ENCODE results near the gene ADK.

ADK gene

GRCh38 chr10:74118804-74119203 is 32.2 kb upstream of the ADK start:
- Histone ChIP-seq H3K4me3 (ENCODE audit: low read depth in 1 of 2, low read length in 1 of 2) (no peak overlapping the region), H3K27ac (peak overlapping the region; percentile 44), H3K36me3 (peaks cover 97% of the 10 kb centered on the region), H3K4me1 (ENCODE audit: control insufficient read depth in 1 of 2, insufficient read depth in 1 of 2, low read depth in 1 of 2, low read length in 1 of 2) (no peaks in the 10 kb centered on the region), H3K27me3 (no peaks in the 10 kb centered on the region), H3K9me3 (no peaks in the 10 kb centered on the region)
- no peak for TF ChIP-seq CTCF (IDR thresholded peaks at IDR 0.05)

DNA sequence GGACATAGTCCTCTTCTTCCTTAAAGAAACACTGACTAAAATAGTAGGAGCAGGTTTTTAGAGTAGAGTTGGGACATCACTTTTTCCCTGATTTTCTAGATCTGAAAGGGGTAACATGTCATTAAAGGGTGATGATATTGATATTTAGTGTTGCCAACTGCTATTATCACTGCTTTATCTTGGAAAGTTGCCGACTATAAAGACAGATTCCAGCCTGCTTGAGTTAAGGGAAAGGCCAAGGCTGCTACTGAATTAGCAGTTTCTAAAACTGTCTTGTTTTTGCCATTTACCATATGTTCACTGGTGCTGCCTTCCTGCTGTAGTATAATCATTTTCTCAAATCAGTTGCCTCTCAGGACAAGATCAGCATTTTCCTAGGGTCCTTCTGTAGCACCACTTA is 30.1 kb upstream of the ADK start:
- TF ChIP-seq CTCF (IDR thresholded peaks at IDR 0.05), result no peak
- peak overlapping the region; percentile 24 for H3K27ac ChIP-seq
- no peaks in the 10 kb centered on the region for H3K4me1 ChIP-seq (ENCODE audit: control insufficient read depth in 1 of 2, insufficient read depth in 1 of 2, low read depth in 1 of 2, low read length in 1 of 2)
- no peaks in the 10 kb centered on the region for H3K27me3 ChIP-seq
- H3K4me3 ChIP-seq (ENCODE audit: low read depth in 1 of 2, low read length in 1 of 2), result no peak overlapping the region
- peaks cover 97% of the 10 kb centered on the region for H3K36me3 ChIP-seq
- H3K9me3 ChIP-seq, result no peaks in the 10 kb centered on the region

DNA sequence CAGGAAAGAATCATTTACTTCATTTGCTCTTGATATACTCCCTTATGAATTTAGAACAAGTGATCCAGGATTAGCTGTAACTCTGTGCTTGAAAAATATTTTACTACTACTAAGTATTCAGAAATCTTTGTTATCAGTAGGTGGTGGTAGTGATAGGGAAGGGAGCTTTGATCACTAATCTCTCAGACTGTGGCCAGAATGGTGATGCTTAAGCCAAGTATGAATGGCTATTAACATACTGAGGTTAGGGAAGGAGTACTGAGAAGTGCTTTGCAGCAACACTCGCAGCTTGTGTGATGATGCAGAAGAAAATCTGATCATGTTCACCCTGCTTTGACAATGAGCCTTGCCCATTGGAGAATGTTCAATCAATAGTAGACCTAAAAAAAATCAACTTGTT is 29.7 kb upstream of the ADK start:
- H3K4me1 ChIP-seq (ENCODE audit: control insufficient read depth in 1 of 2, insufficient read depth in 1 of 2, low read depth in 1 of 2, low read length in 1 of 2), result no peaks in the 10 kb centered on the region
- TF ChIP-seq CTCF (IDR thresholded peaks at IDR 0.05), result no peak
- no peaks in the 10 kb centered on the region for H3K9me3 ChIP-seq
- peak overlapping the region; percentile 24 for H3K27ac ChIP-seq
- H3K36me3 ChIP-seq, result peaks cover 97% of the 10 kb centered on the region
- no peak overlapping the region for H3K4me3 ChIP-seq (ENCODE audit: low read depth in 1 of 2, low read length in 1 of 2)
- no peaks in the 10 kb centered on the region for H3K27me3 ChIP-seq

DNA sequence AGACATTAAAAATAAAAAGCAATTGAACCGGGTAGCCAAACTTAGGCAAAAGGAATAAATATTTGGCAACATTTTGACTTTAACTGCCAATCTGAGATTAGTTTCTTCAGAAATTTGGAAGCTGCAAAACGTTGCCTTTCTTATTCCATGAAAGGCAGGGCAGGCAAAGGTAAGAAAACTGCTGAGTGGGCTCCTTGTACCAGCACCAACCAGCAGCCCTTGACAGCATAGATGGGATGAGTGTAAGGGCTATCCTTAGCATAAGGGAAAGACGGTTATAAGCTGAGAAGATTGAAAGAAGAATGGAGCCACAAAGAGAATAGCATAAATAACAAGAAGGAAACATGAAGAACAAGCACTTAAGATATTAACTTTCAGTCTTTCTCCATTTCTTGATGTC is 29.0 kb upstream of the ADK start:
- TF ChIP-seq CTCF (IDR thresholded peaks at IDR 0.05), result no peak
- H3K27ac ChIP-seq, result no peak overlapping the region
- H3K9me3 ChIP-seq, result no peaks in the 10 kb centered on the region
- no peaks in the 10 kb centered on the region for H3K27me3 ChIP-seq
- peaks cover 97% of the 10 kb centered on the region for H3K36me3 ChIP-seq
- H3K4me3 ChIP-seq (ENCODE audit: low read depth in 1 of 2, low read length in 1 of 2), result no peak overlapping the region
- H3K4me1 ChIP-seq (ENCODE audit: control insufficient read depth in 1 of 2, insufficient read depth in 1 of 2, low read depth in 1 of 2, low read length in 1 of 2), result no peaks in the 10 kb centered on the region

GRCh38 chr10:74123081-74123480 is 27.9 kb upstream of the ADK start:
- peaks cover 95% of the 10 kb centered on the region for H3K36me3 ChIP-seq
- no peak overlapping the region for H3K4me3 ChIP-seq (ENCODE audit: low read depth in 1 of 2, low read length in 1 of 2)
- H3K27ac ChIP-seq, result peak overlapping the region; percentile 39
- H3K9me3 ChIP-seq, result no peaks in the 10 kb centered on the region
- H3K4me1 ChIP-seq (ENCODE audit: control insufficient read depth in 1 of 2, insufficient read depth in 1 of 2, low read depth in 1 of 2, low read length in 1 of 2), result no peaks in the 10 kb centered on the region
- H3K27me3 ChIP-seq, result no peaks in the 10 kb centered on the region
- no peak for TF ChIP-seq CTCF (IDR thresholded peaks at IDR 0.05)

All from neutrophil (primary cell).